ENCODE measurements around the gene HSD17B7.

The HSD17B7 gene

GRCh38 chr1:162861101-162861500 lies 70.6 kb downstream of the HSD17B7 start, which contains the start of gene CCDC190:
TSS of gene CCDC190 (minus strand) at chr1:162861175. CDS start at chr1:162859646, 1,529 bp downstream.
- DNase-seq = no peak

GRCh38 chr1:162861625-162862024 lies 71.1 kb downstream of the HSD17B7 start:
- DNase-seq = no peak

Measured in activated naive CD4-positive, alpha-beta T cell treated with Interleukin-2 at 50 U/mL for 16 hours (primary cell).